Activated T-cell treated with anti-CD3 and anti-CD28 coated beads, Interleukin-2, amount 50 U/mL, for 24 hours (primary cell): ENCODE data around the gene NSL1.
A peak's percentile ranks its signal among the peaks of the same experiment; 100 is the strongest.
"Not testable (repeated sequence)": the region's sequence is repeated elsewhere in the genome, so short reads cannot be mapped to it uniquely, and the experiment has no call there.

Experiments used
- DNase-seq: peaks from one replicate; pipeline ENCODE4 v3.0.0-alpha.2; 2020
- H3K27ac Mint-ChIP-seq: 2 replicates; pipeline ENCODE4 v1.8.0; 2020; ENCODE audit warnings: mild to moderate bottlenecking, mixed read lengths
- H3K27me3 Mint-ChIP-seq: 2 replicates; pipeline ENCODE4 v1.8.0; 2020; ENCODE audit warnings: mixed read lengths
- H3K36me3 Mint-ChIP-seq: 2 replicates; pipeline ENCODE4 v1.8.0; 2020; ENCODE audit warnings: low read depth, mixed read lengths
- H3K4me1 Mint-ChIP-seq: 2 replicates; pipeline ENCODE4 v1.8.0; 2020; ENCODE audit warnings: low read depth, mixed read lengths
- H3K4me3 Mint-ChIP-seq: 2 replicates; pipeline ENCODE4 v1.8.0; 2020; ENCODE audit warnings: mild to moderate bottlenecking, moderate library complexity, mixed read lengths
- H3K9me3 Mint-ChIP-seq: 2 replicates; pipeline ENCODE4 v1.8.0; 2020; ENCODE audit warnings: mixed read lengths

The NSL1 gene

GRCh38 chr1:212814537-212815334 is 23.2 kb upstream of the NSL1 start:
- DNase-seq, result no peak
- Mint-ChIP-seq H3K36me3 (peaks cover 11% of the 10 kb centered on the region), H3K27ac (no peak overlapping the region)

GRCh38 chr1:212805767-212806166 is 14.2 kb upstream of the NSL1 start:
- Mint-ChIP-seq H3K4me1 (no peaks in the 10 kb centered on the region), H3K9me3 (no peaks in the 10 kb centered on the region), H3K4me3 (no peak overlapping the region), H3K27me3 (no peaks in the 10 kb centered on the region), H3K36me3 (peaks cover 68% of the 10 kb centered on the region), H3K27ac (no peak overlapping the region)
- DNase-seq, result no peak

More at GRCh38 chr1:212814537-212815334, 23.2 kb upstream of the NSL1 start:
- H3K4me1 Mint-ChIP-seq, result peaks cover 3% of the 10 kb centered on the region
- H3K27me3 Mint-ChIP-seq, result no peaks in the 10 kb centered on the region
- H3K4me3 Mint-ChIP-seq, result no peak overlapping the region
- no peaks in the 10 kb centered on the region for H3K9me3 Mint-ChIP-seq

- Mint-ChIP-seq H3K9me3 (no peaks in the 10 kb centered on the region), H3K36me3 (peaks cover 64% of the 10 kb centered on the region), H3K27me3 (no peaks in the 10 kb centered on the region), H3K27ac (no peak overlapping the region), H3K4me1 (peaks cover 17% of the 10 kb centered on the region), H3K4me3 (no peak overlapping the region)
- no peak for DNase-seq
These were observed 6.1 kb upstream of the NSL1 start for GRCh38 chr1:212797681-212798080.

GRCh38 chr1:212794561-212795014 is 3.0 kb upstream of the NSL1 start:
- H3K36me3 Mint-ChIP-seq, result peaks cover 53% of the 10 kb centered on the region
- H3K4me3 Mint-ChIP-seq, result no peak overlapping the region
- peak overlapping the region; percentile 37 for H3K27ac Mint-ChIP-seq
- no peak for DNase-seq
- H3K9me3 Mint-ChIP-seq, result no peaks in the 10 kb centered on the region
- no peaks in the 10 kb centered on the region for H3K27me3 Mint-ChIP-seq
- H3K4me1 Mint-ChIP-seq, result peaks cover 32% of the 10 kb centered on the region

GRCh38 chr1:212792396-212792908 is 875 bp upstream of the NSL1 start:
- peaks cover 37% of the 10 kb centered on the region for H3K4me1 Mint-ChIP-seq
- H3K27me3 Mint-ChIP-seq, result no peaks in the 10 kb centered on the region
- DNase-seq, result no peak

GRCh38 chr1:212791261-212791675 is 309 bp downstream of the NSL1 start:
- no peaks in the 10 kb centered on the region for H3K9me3 Mint-ChIP-seq
- H3K4me3 Mint-ChIP-seq, result peak overlapping the region; percentile 99
- H3K27me3 Mint-ChIP-seq, result no peaks in the 10 kb centered on the region
- H3K36me3 Mint-ChIP-seq, result peaks cover 39% of the 10 kb centered on the region
- no peak for DNase-seq
- peak overlapping the region; percentile 96 for H3K27ac Mint-ChIP-seq
- H3K4me1 Mint-ChIP-seq, result peaks cover 44% of the 10 kb centered on the region

More at GRCh38 chr1:212792396-212792908, 875 bp upstream of the NSL1 start:
- H3K4me3 Mint-ChIP-seq, result peak overlapping the region; percentile 99
- H3K27ac Mint-ChIP-seq, result peak overlapping the region; percentile 96
- peaks cover 38% of the 10 kb centered on the region for H3K36me3 Mint-ChIP-seq
- H3K9me3 Mint-ChIP-seq, result no peaks in the 10 kb centered on the region

- Mint-ChIP-seq H3K36me3 (peaks cover 62% of the 10 kb centered on the region), H3K27me3 (no peaks in the 10 kb centered on the region), H3K4me3 (no peak overlapping the region), H3K9me3 (no peaks in the 10 kb centered on the region), H3K4me1 (peaks cover 44% of the 10 kb centered on the region), H3K27ac (no peak overlapping the region)
- no peak for DNase-seq
These were observed 5.7 kb downstream of the NSL1 start for GRCh38 chr1:212785871-212786270.

- Mint-ChIP-seq H3K27me3 (no peaks in the 10 kb centered on the region), H3K36me3 (peaks cover 62% of the 10 kb centered on the region), H3K27ac (peak overlapping the region; percentile 67), H3K9me3 (no peaks in the 10 kb centered on the region), H3K4me1 (peaks cover 34% of the 10 kb centered on the region), H3K4me3 (no peak overlapping the region)
- no peak for DNase-seq
These were observed 7.6 kb downstream of the NSL1 start for GRCh38 chr1:212783976-212784375.

GRCh38 chr1:212782422-212783154 is 9.0 kb downstream of the NSL1 start:
- H3K9me3 Mint-ChIP-seq, result no peaks in the 10 kb centered on the region
- no peak overlapping the region for H3K4me3 Mint-ChIP-seq
- DNase-seq, result no peak
- H3K36me3 Mint-ChIP-seq, result peaks cover 71% of the 10 kb centered on the region
- peak overlapping the region; percentile 38 for H3K27ac Mint-ChIP-seq
- peaks cover 30% of the 10 kb centered on the region for H3K4me1 Mint-ChIP-seq
- no peaks in the 10 kb centered on the region for H3K27me3 Mint-ChIP-seq

- Mint-ChIP-seq H3K36me3 (peaks cover 67% of the 10 kb centered on the region), H3K9me3 (no peaks in the 10 kb centered on the region), H3K27me3 (no peaks in the 10 kb centered on the region), H3K4me1 (peaks cover 24% of the 10 kb centered on the region), H3K4me3 (no peak overlapping the region), H3K27ac (no peak overlapping the region)
- DNase-seq, result no peak
These were observed 10.4 kb downstream of the NSL1 start for GRCh38 chr1:212781225-212781624.

- Mint-ChIP-seq H3K27me3 (no peaks in the 10 kb centered on the region), H3K4me1 (peaks cover 22% of the 10 kb centered on the region), H3K9me3 (no peaks in the 10 kb centered on the region), H3K4me3 (no peak overlapping the region), H3K36me3 (peaks cover 64% of the 10 kb centered on the region), H3K27ac (no peak overlapping the region)
- no peak for DNase-seq
These were observed 10.8 kb downstream of the NSL1 start for GRCh38 chr1:212780759-212781158.

- peaks cover 29% of the 10 kb centered on the region for H3K4me1 Mint-ChIP-seq
- H3K36me3 Mint-ChIP-seq, result peaks cover 63% of the 10 kb centered on the region
- H3K27me3 Mint-ChIP-seq, H3K27ac Mint-ChIP-seq, H3K9me3 Mint-ChIP-seq, H3K4me3 Mint-ChIP-seq, DNase-seq: not testable (repeated sequence)
These were observed 12.5 kb downstream of the NSL1 start for GRCh38 chr1:212779086-212779485.

- Mint-ChIP-seq H3K27ac (no peak overlapping the region), H3K9me3 (no peaks in the 10 kb centered on the region), H3K4me3 (no peak overlapping the region), H3K36me3 (peaks cover 60% of the 10 kb centered on the region), H3K4me1 (peaks cover 28% of the 10 kb centered on the region), H3K27me3 (no peaks in the 10 kb centered on the region)
- no peak for DNase-seq
These were observed 14.4 kb downstream of the NSL1 start for GRCh38 chr1:212777151-212777550.

GRCh38 chr1:212775241-212775640 is 16.3 kb downstream of the NSL1 start:
- Mint-ChIP-seq H3K9me3 (peaks cover 9% of the 10 kb centered on the region), H3K4me3 (no peak overlapping the region), H3K27ac (no peak overlapping the region), H3K36me3 (peaks cover 66% of the 10 kb centered on the region), H3K27me3 (no peaks in the 10 kb centered on the region), H3K4me1 (peaks cover 37% of the 10 kb centered on the region)
- DNase-seq, result no peak

GRCh38 chr1:212774584-212774983 is 17.0 kb downstream of the NSL1 start:
- Mint-ChIP-seq H3K27ac (no peak overlapping the region), H3K9me3 (peaks cover 11% of the 10 kb centered on the region), H3K4me1 (peaks cover 43% of the 10 kb centered on the region), H3K4me3 (no peak overlapping the region), H3K27me3 (no peaks in the 10 kb centered on the region), H3K36me3 (peaks cover 69% of the 10 kb centered on the region)
- DNase-seq, result no peak
